Kidney tubule cell (primary cell): Measurements from ENCODE around the gene SPEM2.

Experiments
- DNase-seq: peaks from one replicate; pipeline ENCODE4 v3.0.0-alpha.2; 2018; ENCODE audit warnings: low spot score

Gene SPEM2

GRCh38 chr17:7403977-7404736 lies 21.3 kb upstream of the SPEM2 start, which contains the start of gene TMEM256:
Gene TMEM256 (minus strand): TSS chr17:7404097. CDS start chr17:7404084, 13 bp downstream.
- peak; percentile 99 for DNase-seq

DNA sequence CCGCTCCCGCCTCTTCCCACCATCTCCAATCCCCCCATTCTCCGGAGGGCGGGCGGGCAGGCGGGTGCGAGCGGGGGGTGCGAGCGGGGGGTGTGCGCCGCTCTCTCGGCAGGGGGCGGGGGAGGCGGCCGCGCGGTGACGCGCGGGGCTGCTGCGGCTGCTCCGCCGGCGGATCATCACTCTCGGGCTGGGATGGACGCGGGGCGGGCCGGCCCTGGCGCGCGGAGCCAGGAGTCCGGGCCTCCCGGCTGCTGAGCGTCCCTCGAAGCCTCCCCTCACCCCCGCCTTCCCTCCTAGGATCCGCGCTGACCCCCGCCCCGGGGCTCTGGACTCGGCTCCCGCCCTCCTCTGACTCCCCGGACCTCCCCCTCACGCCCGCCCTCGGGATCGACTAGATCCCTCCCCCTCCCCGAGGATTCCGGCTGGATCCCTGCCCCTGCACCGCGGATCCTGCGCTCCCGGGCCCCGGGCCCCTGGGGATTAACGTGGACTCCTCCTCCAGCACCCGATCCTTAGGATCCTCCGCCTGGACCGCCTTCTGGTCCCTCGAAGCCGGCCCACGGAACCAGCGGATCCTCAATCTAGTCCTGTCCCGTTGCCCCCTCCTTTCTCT lies 20.6 kb upstream of the SPEM2 start:
- no peak for DNase-seq

GRCh38 chr17:7405350-7406234 lies 19.8 kb upstream of the SPEM2 start:
- no peak for DNase-seq

DNA sequence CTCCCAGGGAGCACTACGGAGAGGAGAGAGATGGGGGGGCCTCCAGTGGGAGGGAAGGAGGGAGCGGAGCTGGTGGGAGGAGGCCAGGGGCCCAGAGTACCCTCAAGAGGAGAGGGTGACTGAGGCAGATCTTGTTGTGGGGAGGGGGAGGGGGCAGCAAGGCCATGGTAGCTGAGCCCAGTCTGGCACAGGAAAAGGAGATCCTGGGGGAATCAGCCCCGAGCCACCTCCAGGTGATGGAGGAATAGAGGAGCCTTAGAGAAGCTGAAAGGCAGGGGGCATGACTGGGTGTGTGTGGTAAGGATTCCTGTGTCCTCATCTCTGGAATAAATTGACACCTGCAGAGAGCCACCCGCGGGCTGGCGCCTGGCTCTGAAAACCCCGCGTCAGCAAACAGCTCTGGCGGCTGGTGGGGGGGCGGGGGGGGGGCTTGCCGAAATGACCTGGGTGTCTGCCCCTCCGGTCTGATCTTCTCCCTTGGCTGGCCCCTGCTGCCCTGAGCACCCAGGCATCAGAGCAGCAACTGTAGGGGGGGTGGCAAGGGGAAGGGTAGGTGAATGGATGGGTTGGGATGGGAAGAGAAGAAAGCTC lies 19.1 kb upstream of the SPEM2 start:
- no peak for DNase-seq

DNA sequence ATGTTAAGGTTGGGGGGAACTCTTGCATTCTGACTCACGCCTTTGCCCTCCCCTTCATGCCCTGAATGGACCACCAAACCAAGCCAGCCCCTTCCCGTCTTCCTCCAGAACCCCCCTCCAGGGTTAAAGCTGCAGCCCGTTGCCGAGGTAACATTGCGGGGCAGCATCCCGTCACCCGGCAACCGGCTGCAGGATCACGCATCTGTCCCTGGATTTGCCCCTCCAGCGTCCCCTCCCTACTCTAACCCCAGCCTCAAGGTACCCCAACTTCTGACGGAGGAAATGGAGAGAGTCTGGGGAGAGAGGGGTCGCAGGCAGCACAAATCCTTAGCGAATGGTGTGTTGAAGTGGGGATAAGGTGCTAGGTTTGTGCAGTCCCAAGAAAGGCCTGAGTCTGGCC lies 18.3 kb upstream of the SPEM2 start:
- DNase-seq: no peak

GRCh38 chr17:7407485-7408251 lies 17.7 kb upstream of the SPEM2 start, which contains the start of gene NLGN2:
Gene NLGN2 (plus strand): TSS chr17:7407845. CDS start chr17:7408256, 411 bp downstream.
- no peak for DNase-seq

DNA sequence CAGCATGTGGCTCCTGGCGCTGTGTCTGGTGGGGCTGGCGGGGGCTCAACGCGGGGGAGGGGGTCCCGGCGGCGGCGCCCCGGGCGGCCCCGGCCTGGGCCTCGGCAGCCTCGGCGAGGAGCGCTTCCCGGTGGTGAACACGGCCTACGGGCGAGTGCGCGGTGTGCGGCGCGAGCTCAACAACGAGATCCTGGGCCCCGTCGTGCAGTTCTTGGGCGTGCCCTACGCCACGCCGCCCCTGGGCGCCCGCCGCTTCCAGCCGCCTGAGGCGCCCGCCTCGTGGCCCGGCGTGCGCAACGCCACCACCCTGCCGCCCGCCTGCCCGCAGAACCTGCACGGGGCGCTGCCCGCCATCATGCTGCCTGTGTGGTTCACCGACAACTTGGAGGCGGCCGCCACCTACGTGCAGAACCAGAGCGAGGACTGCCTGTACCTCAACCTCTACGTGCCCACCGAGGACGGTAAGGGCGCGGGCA lies 17.1 kb upstream of the SPEM2 start:
- DNase-seq: no peak

DNA sequence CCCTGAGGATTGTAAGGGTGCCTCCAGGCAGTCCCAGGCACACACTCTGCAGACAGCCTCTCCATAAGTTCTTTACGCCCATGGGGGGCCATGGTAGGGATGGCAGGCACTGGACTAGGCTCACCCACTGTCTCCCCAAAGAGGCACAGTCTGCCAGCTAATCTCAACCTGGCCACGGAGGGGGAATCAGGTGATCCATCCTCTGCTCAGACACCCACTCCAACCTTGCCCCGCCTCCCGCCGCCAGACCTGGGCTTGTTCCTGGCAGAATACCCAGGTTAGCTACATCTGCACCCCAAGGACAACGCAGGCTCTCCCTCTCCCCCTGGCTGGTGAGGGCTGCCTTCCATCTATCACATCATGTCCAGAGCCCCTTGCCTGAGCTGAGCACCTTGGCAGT lies 16.6 kb upstream of the SPEM2 start:
- no peak for DNase-seq

DNA sequence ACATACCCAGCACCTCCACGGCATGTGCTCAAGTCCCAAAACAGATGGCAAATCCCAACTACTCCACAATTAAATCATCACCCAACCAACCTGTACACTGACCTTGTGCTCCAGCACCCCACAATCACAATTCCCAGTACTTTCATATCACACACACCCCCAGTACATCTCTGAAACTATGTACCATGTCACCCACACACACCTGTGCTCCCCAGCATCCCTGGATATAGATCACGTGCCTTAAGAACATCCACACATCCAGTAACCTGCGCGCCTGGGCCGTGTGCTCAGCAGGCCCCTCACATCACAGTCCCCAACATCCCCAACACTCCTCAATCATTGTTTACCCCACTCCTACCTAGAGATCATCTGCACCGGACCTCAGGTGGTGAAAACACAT lies 15.7 kb upstream of the SPEM2 start:
- no peak for DNase-seq

- no peak for DNase-seq
Measured at GRCh38 chr17:7410634-7411426, 14.6 kb upstream of the SPEM2 start.

DNA sequence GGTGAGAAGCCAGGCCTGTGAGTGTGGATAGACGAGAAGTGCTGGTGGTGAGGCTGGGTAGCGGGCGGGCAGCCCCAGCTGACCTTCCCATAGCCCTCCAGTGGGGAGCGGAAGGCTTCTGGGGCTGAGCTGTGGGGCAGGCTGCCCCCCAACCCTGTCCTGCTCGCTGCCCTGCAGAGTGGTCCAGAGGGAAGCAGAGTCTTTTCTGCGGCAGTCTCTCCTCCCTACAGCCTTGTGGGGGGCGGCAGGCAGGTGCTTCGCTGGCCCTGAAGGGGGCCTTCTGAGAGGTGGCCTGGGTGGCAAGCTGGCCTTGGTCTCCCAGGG lies 14.0 kb upstream of the SPEM2 start:
- DNase-seq: no peak

- DNase-seq: no peak
Measured at GRCh38 chr17:7413346-7413985, 11.9 kb upstream of the SPEM2 start.

DNA sequence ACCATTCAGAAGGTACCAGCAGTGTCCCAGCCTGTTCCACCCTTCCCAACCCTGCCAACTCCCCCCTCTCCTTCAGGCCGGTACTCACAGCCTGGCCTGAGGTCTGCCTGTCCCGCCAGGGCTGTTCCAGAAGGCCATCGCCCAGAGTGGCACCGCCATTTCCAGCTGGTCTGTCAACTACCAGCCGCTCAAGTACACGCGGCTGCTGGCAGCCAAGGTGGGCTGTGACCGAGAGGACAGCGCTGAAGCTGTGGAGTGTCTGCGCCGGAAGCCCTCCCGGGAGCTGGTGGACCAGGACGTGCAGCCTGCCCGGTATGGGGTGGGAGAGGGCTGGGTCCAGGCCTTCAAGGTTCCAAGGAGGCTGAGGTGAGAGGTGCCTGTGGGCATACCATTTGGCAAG lies 10.6 kb upstream of the SPEM2 start:
- no peak for DNase-seq

DNA sequence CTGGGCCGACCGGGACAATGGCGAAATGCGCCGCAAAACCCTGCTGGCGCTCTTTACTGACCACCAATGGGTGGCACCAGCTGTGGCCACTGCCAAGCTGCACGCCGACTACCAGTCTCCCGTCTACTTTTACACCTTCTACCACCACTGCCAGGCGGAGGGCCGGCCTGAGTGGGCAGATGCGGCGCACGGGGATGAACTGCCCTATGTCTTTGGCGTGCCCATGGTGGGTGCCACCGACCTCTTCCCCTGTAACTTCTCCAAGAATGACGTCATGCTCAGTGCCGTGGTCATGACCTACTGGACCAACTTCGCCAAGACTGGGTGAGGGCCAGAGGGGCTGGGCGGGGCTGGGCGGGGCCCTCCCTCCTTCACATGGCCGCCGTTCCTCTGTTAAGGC lies 9.6 kb upstream of the SPEM2 start:
- DNase-seq: no peak

- no peak for DNase-seq
Measured at GRCh38 chr17:7416323-7416722, 9.1 kb upstream of the SPEM2 start.

- no peak for DNase-seq
Measured at GRCh38 chr17:7417056-7417655, 8.3 kb upstream of the SPEM2 start.

DNA sequence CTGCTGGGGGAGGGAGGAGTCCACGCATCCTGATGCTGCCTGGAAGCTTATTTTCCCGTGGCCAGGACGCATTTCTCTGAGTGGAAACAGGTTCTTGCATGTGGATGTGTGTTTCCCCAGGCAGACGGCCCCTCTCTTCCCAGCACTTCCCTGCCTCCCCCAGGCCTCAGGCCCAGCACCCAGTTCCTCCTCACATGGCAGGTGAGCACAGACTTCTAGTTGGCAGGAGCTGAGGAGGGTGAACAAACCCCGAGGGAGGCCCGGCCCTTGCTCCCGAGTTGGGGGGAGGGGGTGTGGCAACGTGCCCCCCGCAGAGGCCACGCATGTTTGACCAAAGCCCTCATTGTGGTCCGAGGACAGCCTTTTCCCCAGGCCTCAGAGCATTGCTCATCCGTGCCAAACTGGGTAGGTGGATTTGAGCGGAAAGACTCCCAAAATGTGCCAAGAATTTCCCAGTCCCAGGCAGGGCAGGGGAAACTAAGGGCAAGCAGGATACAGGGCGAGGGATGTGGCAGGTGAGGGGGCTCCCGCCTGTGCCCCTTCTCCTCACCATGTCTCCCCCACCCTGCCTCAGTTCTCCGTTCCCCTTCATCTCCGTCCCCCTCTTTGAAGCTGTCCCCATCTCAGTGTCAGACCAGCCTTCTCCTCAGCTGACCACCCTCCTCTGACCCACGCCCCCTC lies 6.8 kb upstream of the SPEM2 start:
- no peak for DNase-seq

GRCh38 chr17:7419819-7420610 lies 5.4 kb upstream of the SPEM2 start, which contains the start of gene SPEM1:
Gene SPEM1 (plus strand): TSS chr17:7420324. CDS start chr17:7420385, 61 bp downstream.
- DNase-seq: no peak
